Loucy (cell line): ENCODE results near the gene KCTD6.

Experiments
- EZH2phosphoT487 ChIP-seq: fragments of 200-600 bp; IDR thresholded peaks from 2 replicates; pipeline ENCODE4 v1.6.1; 2018; ENCODE audit warnings: antibody characterized with exemption, mild to moderate bottlenecking, moderate library complexity, borderline replicate concordance
- TF ChIP-seq, protein P1 (sequence below): fragments of 200-600 bp; sonication (generic); conservative IDR thresholded peaks from 2 replicates; pipeline ENCODE4 v1.5.1; 2014; ENCODE audit warnings: mild to moderate bottlenecking, antibody characterized with exemption, low read length

DNA sequence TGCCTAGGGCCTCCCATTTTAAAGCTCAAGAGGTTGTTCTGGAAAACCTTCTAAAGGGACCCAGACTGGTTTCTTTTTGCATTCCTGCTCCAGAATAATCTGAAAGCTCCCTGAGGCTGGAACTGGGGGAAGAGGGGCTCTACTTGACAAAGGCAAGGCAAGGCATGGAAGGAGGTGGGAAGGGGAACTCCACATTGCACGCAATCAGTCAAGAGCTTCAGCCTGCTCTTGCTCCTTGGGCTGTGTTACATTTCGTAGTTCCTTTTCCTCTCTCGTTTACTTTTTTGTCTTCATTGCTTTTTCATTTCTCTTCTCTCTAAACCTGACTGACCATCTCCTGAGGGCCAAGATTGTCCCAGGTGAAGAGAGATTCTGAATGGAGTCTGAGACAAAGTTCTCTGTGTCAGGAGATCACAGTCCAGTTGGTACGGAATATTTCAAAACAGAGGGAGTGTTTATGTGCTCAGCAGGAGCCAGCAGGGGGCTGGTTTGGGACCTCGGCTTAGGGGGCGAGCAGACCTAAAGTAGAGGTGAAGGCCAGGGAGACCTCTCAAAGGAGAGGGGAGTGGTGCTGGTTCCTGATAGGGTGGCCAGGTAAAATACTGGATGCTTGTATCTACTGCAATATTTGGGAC lies 6.0 kb upstream of the KCTD6 start:
- TF ChIP-seq, protein P1, sequence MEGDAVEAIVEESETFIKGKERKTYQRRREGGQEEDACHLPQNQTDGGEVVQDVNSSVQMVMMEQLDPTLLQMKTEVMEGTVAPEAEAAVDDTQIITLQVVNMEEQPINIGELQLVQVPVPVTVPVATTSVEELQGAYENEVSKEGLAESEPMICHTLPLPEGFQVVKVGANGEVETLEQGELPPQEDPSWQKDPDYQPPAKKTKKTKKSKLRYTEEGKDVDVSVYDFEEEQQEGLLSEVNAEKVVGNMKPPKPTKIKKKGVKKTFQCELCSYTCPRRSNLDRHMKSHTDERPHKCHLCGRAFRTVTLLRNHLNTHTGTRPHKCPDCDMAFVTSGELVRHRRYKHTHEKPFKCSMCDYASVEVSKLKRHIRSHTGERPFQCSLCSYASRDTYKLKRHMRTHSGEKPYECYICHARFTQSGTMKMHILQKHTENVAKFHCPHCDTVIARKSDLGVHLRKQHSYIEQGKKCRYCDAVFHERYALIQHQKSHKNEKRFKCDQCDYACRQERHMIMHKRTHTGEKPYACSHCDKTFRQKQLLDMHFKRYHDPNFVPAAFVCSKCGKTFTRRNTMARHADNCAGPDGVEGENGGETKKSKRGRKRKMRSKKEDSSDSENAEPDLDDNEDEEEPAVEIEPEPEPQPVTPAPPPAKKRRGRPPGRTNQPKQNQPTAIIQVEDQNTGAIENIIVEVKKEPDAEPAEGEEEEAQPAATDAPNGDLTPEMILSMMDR = no peak
- TF ChIP-seq EZH2phosphoT487 = no peak
